WI38 (cell line): ENCODE measurements around the gene RPL22L1.
"Not testable (repeated sequence)": the region's sequence is repeated elsewhere in the genome, so short reads cannot be mapped to it uniquely, and the experiment has no call there.

ENCODE experiments used
- H3K4me3 ChIP-seq: 2 replicates; pipeline ENCODE4 v1.5.1; 2011; ENCODE audit warnings: low read depth, mild to moderate bottlenecking, control low read depth, low read length
- TF ChIP-seq, protein P1 (sequence below): IDR thresholded peaks from 2 replicates; pipeline ENCODE4 v1.5.1; 2012; ENCODE audit warnings: low read depth, mild to moderate bottlenecking, control low read depth, low read length

The RPL22L1 gene

DNA sequence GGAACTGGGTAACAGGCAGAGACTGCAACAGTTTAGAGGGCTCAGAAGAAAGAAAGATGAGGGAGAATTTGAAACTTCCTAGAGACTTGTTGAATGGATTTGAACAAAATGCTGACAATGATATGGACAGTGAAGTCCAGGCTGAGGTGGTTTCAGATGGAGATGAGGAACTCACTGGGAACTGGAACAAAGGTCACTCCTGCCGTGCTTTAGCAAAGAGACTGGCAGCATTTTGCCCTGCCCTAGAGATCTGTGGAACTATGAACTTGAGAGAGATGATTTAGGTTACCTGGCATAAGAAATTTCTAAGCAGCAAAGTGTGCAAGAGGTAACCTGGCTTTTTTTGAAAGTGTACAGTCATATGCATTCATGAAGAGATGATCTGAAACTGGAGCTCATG is 26.8 kb upstream of the RPL22L1 start:
- no peak overlapping the region for H3K4me3 ChIP-seq
- TF ChIP-seq, protein P1, sequence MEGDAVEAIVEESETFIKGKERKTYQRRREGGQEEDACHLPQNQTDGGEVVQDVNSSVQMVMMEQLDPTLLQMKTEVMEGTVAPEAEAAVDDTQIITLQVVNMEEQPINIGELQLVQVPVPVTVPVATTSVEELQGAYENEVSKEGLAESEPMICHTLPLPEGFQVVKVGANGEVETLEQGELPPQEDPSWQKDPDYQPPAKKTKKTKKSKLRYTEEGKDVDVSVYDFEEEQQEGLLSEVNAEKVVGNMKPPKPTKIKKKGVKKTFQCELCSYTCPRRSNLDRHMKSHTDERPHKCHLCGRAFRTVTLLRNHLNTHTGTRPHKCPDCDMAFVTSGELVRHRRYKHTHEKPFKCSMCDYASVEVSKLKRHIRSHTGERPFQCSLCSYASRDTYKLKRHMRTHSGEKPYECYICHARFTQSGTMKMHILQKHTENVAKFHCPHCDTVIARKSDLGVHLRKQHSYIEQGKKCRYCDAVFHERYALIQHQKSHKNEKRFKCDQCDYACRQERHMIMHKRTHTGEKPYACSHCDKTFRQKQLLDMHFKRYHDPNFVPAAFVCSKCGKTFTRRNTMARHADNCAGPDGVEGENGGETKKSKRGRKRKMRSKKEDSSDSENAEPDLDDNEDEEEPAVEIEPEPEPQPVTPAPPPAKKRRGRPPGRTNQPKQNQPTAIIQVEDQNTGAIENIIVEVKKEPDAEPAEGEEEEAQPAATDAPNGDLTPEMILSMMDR, result no peak

DNA sequence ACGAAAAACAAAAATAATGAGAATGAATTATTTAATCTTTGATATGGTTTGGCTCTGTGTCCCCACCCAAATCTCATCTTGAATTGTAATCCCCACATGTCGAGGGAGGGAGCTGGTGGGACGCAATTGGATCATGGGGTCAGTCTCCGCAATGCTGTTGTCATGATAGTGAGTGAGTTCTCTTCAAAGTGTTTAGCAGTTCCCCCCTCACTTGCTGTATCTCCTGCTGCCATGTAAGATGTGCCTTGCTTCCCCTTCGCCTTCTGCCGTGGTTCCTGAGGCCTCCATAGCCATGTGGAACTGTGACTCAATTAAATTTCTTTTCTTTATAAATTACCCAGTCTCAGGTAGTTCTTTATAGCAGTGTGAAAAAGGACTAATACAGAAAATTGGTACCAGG is 26.3 kb upstream of the RPL22L1 start:
- not testable (repeated sequence) for H3K4me3 ChIP-seq

GRCh38 chr3:170893895-170894294 is 23.9 kb upstream of the RPL22L1 start:
- TF ChIP-seq, protein P1, result no peak

DNA sequence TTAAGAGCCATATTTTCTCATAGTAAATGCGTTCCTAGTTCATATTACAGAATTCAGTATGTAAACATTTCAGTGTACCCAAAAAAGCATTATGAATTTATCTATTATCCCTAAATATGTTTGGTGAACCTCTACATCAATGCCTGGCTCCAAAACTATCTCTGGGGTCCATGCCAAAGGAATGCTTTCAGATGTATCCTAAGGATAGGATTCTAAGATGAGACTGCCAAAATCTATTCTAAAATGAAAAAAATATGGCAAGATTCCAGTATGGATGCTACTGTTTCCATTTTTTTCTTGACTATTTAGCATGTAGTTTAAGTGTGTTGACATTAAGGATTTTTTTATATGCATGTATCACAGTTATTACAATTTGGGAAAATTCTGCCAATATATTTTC is 19.6 kb upstream of the RPL22L1 start:
- TF ChIP-seq, protein P1, result no peak
- no peak overlapping the region for H3K4me3 ChIP-seq

More at GRCh38 chr3:170893895-170894294, 23.9 kb upstream of the RPL22L1 start:
- no peak overlapping the region for H3K4me3 ChIP-seq

GRCh38 chr3:170889132-170889531 is 19.1 kb upstream of the RPL22L1 start:
- TF ChIP-seq, protein P1, result no peak
- no peak overlapping the region for H3K4me3 ChIP-seq

DNA sequence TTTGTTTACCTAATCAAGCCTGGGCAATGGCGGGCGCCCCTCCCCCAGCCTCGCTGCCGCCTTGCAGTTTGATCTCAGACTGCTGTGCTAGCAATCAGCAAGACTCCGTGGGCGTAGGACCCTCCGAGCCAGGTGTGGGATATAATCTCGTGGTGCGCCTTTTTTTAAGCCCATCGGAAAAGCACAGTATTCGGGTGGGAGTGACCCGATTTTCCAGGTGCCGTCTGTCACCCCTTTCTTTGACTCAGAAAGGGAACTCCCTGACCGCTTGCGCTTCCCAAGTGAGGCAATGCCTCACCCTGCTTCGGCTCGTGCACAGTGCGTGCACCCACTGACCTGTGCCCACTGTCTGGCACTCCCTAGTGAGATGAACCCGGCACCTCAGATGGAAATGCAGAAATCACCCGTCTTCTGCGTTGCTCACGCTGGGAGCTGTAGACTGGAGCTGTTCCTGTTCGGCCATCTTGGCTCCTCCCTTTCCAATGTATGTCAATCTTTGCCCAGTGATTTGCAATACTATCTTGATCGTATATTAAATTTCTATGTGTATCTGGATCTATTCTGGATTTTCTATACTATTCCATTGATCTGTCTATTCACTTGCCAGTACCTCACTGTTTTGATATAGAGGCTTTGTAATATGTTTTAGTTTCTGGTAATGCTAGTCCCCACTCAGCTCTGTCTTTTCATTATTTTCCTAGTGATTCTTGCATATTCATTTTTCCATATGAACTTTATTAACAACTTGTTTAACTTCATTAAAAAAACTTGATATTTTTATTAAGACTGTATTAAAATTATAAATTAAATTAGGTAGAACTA is 14.3 kb upstream of the RPL22L1 start:
- H3K4me3 ChIP-seq, result not testable (repeated sequence)

DNA sequence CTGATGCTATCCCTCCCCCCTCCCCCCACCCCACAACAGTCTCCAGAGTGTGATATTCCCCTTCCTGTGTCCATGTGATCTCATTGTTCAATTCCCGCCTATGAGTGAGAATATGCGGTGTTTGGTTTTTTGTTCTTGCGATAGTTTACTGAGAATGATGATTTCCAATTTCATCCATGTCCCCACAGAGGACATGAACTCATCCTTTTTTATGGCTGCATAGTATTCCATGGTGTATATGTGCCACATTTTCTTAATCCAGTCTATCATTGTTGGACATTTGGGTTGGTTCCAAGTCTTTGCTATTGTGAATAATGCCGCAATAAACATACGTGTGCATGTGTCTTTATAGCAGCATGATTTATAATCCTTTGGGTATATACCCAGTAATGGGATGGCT is 8.7 kb upstream of the RPL22L1 start:
- H3K4me3 ChIP-seq, result not testable (repeated sequence)

GRCh38 chr3:170877311-170877710 is 7.3 kb upstream of the RPL22L1 start:
- H3K4me3 ChIP-seq, result not testable (repeated sequence)

DNA sequence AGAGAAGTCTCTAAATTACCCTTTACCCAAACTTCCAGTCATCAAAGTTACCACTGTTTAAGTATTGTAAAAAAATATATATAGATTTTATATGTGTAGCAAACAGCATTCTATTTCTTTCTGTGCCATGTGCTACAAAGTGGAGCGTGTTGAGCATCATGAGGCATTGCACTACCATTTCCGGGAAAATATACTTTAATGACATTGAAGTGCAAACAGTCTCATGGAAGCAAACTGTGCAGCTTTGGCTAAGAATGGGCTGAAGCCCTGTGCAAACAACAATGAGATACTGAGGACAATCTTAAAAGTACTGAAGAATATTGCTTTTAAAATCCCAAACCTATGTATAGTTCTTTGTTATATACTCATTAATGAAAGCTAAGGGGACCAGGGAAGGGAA is 6.5 kb upstream of the RPL22L1 start:
- TF ChIP-seq, protein P1, result no peak
- no peak overlapping the region for H3K4me3 ChIP-seq
